Glomerular visceral epithelial cell (primary cell): ENCODE data around the gene PAGE2.
"Not testable (repeated sequence)": the region's sequence is repeated elsewhere in the genome, so short reads cannot be mapped to it uniquely, and the experiment has no call there.

Experiments
- DNase-seq: peaks from one replicate; pipeline ENCODE4 v3.0.0-alpha.2; 2016; ENCODE audit errors: extremely low spot score

Gene PAGE2, protein sequence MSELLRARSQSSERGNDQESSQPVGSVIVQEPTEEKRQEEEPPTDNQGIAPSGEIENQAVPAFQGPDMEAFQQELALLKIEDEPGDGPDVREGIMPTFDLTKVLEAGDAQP

DNA sequence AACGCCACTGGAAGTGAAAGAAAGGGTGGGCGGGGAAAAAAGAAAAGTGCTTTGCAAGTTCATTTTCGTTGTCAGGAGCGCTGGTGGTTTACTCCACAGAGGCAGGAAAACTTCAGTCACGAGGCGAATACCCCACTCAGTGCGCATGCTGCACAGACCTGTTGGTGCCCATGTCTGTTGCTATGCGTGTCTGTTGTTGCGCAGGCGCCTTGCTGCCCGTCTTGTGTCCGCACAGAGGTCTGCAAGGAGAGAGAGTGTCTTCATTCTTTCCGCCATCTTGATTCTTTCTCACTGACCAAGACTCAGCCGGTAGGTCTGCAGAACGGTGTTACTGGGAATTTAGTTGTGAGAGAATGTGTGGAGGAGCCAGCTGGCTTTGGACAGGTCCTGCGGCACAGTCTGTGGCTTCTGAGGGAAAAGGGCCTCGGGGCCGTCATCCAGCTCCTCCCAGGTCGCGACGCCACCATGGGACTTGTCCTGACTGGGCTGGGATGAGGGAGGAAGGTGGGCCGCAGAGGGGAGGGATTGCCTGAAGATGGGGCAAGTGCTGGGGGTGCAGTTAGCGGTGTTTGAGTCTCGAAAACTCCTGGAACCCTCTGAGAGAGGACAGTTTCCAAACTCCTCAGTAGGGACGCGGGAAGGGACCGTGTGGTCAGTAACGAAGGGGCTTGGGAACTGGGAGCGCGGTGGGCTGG is at the start of gene PAGE2:
TSS of gene PAGE2 (plus strand) at position 224 of the 695 bp plus-strand sequence. CDS start 1,003 bp downstream, outside the sequence.
- no peak for DNase-seq

DNA sequence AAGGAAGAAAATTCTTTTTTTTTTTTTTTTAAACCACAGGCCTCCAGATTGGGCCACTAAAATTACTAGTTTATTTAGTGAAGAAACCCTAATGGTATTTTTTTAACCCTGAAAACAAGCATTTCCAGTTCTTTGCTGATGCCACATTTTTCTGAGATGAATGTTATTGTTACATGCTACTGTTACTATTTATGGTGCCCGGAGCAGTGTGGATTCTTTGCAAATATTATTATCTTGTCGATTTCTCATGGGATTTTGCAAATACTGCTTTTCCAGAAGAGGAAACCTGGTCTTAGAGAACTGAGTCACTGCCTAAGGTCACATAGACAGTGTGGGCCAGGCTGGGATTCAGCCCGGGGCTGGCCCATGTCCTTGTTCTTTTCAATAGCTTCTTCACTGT is 49.3 kb upstream of the PAGE2 start:
- DNase-seq, result no peak

DNA sequence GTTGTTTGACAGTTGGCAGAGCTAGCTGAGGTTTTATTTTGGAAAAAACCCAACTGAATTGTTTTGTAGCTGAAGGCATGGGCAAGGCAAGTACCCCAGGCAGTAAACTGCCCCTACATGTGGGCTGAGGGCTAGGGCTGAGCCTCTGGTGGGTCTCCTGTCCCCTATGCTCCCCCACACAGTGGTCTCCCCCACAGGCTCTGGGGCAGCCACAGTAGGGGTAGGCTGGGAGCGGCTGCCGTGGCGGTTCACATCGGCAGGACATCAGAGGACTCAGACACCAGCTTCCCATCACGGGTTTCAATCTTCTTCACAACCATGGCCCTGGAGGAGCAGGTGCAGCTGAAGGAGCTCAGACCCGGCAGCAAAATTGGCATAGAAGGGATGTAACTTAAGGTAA is 47.3 kb upstream of the PAGE2 start:
- DNase-seq, result no peak

DNA sequence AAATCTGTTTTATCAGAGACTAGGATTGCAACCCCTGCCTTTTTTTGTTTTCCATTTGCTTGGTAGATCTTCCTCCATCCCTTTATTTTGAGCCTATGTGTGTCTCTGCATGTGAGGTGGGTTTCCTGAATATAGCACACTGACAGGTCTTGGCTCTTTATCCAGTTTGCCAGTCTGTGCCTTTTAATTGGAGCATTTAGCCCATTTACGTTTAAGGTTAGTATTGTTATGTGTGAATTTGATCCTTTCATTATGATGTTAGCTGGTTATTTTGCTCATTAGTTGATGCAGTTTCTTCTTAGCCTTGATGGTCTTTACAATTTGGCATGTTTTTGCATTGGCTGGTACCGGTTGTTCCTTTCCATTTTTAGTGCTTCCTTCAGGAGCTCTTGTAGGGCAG is 38.2 kb upstream of the PAGE2 start:
- DNase-seq, result not testable (repeated sequence)

DNA sequence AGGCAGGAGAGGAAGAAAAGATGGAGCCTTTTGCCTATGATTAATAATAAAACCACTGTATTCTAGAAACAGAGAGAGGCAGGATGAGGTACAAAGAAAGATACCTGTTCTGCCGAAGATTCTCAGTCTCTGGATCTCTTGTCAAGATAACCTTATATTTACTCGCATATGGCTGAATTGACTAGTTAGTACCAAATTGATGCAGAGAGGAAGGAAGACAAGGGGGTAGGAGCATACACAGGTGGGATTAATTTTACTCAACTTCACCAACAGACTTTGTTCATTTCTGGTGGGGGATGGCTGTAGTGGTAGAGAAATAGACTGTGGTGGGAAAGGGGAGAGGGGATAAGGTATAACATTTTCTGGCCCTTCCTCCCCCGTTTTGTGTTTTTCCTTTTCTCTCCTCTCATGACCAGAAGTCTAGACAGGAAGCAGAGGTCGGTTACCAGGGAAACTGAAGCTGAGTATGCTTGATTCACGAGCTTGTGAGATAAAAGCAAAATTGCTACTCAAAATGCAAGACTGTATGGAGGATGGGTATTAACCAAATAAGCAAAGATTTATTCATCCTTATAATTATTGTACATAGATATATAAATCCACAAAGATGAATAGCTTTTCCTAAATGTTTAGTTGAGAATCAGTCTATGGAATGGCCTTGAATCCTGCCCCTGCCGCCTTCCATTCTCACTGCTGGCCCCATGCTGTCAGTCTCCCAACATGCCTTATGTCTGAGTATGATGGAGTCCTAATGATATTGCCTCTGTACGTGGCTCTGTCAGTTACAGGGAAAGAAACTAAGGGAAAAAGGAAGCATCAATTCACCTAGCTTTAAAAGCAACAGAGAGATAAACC is 31.8 kb upstream of the PAGE2 start:
- no peak for DNase-seq

DNA sequence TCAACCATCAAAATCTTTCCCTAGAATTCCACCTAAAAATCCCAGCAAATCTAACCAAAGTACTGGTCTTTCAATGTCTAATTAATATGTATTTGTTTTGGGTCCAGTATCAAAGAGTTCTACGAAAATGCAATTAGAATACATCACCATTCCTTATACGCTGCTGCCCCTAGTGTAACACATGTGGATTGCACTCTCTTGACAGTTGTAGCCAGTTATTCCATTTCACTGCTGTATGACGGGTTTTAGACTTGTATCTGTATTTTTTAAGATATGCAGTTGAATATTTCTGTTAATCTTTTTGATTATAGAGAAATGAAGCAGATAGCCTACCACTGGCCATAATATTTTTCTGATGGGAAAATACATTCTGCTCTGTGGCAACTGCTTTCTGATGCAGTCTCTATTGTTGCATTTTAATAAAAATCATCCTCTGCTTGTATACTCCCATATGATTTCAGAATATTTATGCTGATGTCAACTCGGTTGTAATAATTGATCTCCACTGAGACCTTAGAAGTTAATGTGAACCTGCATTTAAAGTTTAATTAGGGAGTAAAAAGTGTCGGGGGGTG is 31.1 kb upstream of the PAGE2 start:
- DNase-seq, result peak; percentile 22

DNA sequence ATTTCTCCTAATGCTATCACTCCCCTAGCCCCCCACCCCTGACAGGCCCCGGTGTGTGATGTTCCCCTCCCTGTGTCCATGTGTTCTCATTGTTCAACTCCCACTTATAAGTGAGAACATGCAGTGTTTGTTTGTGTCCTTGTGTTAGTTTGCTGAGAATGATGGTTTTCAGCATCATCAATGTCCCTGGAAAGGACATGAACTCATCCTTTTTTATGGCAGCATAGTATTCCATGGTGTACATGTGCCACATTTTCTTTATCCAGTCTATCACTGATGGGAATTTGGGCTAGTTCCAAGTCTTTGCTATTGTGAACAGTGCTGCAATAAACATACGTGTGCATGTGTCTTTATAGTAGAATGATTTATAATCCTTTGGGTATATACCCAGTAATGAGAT is 21.6 kb upstream of the PAGE2 start:
- not testable (repeated sequence) for DNase-seq

DNA sequence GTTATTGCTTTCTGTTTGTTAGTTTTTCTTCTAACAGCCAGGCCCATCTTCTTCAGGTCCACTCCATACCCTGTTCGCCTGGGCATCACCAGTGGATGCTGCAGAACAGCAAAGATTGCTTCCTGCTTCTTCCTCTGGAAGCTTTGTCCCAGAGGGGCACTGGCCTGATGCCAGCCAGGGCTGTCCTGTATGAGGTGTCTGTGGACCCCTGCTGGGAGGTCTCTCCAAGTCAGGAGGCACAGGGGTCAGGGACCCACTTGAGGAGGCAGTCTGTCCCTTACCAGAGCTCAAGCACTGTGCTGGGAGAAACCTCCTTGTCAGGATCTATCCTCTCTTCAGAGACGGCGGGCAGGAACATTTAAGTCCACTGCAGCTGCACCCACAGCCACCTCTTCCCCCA is 16.5 kb upstream of the PAGE2 start:
- DNase-seq, result no peak

DNA sequence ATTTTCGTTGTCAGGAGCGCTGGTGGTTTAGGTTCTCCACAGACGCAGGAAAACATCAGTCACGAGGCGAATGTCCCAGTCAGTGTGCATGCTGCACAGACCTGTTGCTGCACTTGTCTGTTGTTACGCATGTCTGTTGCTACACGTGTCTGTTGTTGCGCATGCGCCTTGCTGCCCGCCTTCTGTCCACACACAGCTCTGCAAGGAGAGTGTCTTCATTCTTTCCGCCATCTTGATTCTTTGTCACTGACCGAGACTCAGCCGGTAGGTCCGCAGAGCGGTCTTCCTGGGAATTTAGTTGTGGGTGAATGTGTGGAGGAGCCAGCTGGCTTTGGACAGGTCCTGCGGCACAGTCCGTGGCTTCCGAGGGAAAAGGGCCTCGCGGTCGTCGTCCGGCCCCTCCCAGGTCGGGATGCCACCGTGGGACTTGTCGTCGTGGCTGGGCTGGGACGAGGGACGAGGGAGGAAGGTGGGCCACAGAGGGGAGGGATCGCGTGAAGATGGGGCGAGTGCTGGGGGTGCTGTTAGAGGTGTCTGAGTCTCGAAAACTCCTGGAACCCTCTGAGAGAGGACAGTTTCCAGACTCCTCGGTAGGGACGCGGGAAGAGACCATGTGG is 13.9 kb upstream of the PAGE2 start, which contains the start of gene PAGE2B:
TSS of gene PAGE2B (plus strand) at position 180 of the 617 bp plus-strand sequence. CDS start 1,012 bp downstream, outside the sequence.
- DNase-seq, result no peak

DNA sequence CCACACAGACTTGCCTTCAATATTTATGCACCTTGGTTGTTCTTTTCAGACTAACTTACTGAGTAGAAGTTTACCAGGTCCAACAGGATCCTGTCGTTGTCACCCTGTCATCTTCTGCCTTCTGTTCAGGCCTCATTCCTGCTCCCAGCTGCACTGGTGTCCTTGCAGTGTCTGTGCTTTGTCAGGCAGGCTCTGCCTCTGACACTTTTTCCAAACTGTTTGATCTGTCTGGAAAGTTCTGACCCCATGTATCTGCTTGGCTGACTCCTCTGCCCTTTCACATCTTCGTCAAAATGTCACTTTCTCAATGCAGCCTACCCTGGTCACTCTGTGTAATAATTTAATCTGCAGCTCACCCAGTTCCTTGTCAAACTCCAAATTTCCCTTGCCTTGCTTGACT is 9.9 kb downstream of the PAGE2 start:
- DNase-seq, result no peak

DNA sequence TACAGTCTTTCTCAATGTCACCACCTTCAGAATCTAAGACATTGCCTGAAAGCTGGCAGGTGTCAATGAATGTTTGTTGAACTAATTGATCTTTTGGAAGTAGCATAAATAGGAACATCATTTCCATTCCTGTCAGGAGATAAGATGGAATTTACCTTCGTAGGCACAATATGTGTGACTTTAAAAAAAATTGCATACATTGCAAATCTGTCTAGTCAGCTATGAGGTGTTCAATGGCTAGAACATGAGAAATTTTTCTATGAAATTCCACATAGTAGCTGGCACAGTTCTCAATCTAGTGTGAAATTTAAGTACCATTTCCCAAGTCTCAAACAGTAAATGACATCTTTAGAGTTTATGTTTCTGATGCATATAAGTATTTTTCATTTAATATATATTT is 10.3 kb downstream of the PAGE2 start:
- DNase-seq, result no peak

DNA sequence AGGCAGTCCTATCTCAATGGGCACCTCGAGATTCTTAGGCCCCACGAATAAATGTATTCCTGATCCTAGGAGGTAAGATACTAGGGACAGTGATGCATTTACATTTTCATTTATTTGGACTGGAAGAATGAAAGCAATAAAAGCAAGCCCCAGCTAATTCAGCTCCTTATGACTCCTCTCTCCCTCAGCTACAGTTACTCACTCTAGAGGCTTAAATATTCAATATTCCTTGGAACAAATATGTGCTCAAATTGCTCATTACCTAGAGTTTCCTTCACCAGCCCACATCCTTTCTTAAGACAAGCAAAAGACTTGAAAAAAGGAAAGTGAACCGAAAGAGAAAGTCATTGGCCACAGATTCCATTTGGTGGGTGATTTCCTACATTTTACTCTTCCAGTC is 13.9 kb downstream of the PAGE2 start:
- no peak for DNase-seq

DNA sequence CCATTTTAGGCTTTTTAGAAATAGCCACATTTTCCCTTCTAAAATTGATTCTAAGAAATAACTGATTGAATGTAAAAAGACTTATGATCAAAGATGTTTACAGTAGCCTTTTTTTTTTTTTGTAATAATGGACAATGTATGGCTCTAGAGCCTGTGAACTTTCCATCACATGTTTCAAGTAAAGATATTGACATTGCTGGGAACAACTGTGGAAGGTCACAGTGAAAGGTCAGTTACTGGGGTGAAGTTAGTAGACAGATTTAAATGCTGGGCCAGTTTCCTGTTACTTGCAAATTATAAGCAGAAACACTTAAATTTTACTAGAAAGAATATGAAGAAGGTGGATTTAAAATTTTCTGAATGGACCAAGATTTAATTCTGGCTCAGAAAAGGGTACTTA is 18.4 kb downstream of the PAGE2 start:
- DNase-seq, result no peak

DNA sequence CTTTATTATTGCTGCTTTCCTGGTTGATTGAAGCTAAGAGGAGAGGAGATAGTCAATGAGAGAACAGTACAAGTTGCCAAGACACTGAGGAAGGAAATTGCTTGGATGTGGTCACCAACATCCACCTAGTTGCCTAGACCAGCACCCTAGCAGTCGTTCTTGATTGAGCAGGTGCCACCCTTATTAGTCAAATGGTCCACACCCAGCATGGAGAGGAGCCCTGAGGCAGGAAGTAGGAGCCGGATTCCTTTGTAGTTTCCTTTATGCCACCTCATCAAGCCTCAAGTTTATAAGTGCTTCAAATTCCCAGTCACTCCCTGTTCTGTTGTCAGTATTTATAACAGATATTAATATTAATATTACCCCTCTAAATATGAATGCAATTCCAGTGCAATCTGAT is 19.1 kb downstream of the PAGE2 start:
- no peak for DNase-seq

DNA sequence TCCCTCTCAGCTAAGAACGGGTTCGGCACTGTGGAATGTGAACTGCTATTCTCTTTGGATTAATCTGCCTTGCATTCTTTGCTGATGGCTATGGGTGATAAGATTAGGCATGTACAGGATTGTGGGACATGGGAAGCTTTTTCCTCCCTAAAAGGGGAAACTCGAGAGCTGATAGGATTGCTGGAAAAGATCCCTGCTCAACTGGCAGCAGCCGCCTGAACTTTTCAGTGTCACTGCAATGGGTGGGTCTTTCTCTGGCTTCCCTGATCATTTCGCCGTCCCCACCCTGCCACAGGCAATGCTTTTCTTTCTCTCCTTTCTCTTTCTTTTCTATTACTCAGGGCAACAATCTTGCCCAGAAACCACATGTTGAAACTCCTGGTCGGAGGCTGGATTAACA is 20.5 kb downstream of the PAGE2 start:
- no peak for DNase-seq

DNA sequence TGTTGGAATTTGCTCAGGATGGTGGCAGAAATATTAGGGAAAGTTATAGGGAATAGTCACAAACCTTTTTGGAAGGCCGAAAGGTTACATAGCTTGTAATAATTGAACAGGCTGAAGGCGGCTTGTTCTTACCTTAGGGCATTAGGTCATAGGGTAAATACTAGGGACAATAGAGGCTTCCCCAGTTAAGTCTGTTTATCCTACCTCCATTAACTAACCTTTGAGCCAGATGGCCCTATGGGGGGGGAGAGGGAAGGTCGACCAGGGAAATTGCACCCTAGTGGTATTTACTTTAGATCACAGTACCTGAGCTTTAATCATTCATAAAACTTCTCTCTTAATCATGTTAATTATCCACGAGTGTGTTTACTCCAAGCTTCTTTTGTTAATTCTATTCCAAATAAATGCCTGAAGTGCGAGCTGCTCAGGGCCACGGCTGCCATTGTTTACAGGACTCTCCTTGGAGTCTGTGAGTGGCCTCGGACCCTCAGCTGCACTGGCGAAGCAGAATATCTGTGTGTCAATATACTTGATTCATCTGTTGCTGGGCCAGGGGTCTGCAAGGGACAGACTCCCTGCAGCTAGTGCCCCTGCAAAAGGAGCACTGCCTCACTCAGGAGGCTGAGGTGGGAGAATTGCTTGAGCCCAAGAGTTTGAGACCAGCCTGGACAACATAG is 22.9 kb downstream of the PAGE2 start:
- DNase-seq, result no peak

DNA sequence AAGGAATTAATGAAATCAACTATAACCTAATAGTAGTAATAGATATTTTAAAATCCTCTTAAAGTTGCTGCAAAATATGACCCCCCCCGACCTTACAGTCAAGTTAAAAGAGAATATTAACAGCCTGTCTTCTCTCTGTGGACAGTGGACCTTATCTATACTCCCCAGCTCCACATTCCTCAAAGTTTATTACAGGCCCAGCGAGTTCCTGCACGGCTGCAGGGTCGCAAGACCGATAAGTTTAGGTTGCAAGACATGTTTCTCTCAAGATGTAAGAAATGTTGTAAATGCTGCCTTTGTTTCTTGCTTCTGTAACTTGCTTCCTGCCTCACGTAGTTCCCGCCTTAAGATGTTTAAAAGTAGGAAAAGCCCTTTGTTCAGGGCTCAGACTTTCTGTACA is 27.8 kb downstream of the PAGE2 start:
- DNase-seq, result not testable (repeated sequence)

DNA sequence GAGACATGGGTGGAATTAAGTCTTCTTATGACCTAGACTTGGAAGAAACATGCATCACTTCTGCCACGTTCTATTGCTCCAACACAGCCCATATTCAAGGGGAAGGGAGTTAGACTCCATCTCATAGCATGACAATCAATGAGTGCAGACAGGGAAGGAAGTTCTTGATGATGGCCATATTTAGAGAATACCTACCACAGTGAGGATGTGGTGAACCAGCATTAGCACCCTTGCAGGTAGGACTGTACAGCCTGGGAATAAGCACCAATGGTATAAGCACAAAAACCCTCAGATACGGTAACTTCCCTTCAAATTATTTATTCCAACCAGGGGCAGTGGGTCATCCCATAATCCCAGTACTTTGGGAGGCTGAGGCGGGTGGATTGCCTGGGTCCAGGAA is 29.8 kb downstream of the PAGE2 start:
- no peak for DNase-seq

DNA sequence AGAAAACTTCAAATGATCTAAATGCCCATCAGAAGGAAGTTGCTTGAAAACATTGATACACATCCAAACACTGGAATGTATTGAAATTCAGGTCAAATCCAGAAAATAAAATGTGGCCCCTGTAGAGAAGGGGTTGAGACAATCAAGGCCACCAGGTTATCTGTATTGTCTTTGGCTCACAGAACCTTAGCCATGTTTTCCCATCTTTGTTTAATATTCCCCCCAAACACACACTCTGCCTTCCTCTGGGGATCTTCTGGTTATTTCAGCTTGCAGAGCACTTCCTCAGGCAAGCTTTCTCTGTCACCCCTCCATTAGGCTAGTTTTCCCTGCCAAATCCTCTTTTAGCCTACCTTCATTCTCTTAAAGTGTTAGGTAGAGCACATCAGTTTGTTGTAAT is 30.5 kb downstream of the PAGE2 start:
- DNase-seq, result no peak

DNA sequence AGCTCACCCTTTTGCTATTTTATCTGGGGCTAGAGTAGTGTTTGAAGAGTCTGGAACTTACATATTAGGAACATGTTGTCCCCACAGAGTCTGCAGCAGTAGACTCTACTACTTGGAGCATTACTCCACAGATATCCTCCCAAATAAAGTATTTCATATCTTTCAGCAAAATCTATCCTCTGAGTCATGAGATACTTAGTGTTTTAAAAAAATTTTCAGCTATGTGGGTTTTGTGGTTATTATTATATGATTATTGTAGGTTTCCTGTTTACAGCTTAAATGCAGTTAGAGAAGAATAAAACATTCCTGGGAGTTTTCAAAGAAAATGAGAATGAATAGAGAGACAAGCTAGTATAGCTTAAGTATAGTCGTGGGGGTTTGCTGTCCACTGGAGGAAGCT is 30.9 kb downstream of the PAGE2 start:
- no peak for DNase-seq

DNA sequence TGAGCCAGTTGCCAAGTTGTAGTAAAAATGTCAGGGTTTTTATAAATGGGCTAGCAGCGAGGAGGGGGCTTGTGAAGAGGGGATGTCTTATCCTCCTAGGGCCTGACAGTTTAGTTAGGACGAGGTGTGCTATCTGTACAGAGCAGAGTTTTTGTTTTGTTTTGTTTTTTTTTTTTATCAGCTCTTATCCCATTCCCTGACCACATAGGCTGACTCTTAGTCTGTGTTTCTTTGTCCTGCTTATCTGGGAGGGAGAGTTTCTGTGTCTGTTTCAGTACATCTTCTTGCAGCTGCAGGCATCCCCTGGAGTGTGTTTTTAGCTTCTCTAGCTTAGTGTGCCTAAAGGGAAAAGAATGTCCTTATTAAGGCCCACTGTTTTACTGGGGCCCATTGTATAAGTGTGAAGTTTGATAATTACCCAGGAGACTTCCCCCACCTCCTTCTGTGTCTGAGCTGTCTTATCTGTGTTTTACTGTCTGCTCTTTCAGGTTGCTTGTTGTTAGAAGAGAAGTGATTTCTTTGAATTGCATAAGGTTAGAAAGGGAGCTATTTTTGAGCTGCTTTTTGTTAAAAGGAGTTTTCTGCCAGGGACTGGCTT is 32.0 kb downstream of the PAGE2 start:
- DNase-seq, result no peak
